Astrocyte of the spinal cord (primary cell): Measurements from ENCODE around the gene SIRT3.

Experiments used
- DNase-seq: peaks from one replicate; pipeline ENCODE4 v3.0.0; 2011; ENCODE audit warnings: low read depth, low spot score
- H3K4me3 ChIP-seq: 2 replicates; pipeline ENCODE4 v1.5.1; 2011; ENCODE audit warnings: low read depth, mild to moderate bottlenecking, low read length, moderate library complexity
- in situ Hi-C: cut with HindIII; loops from 2 replicates; pipeline ENCODE4 v1.10.0; 2017; ENCODE audit warnings: low sequenced_read_pairs
- TF ChIP-seq, protein P1 (sequence below): IDR thresholded peaks from 2 replicates; pipeline ENCODE4 v1.5.1; 2012; ENCODE audit warnings: low read depth, mild to moderate bottlenecking, low read length, inconsistent platforms

SIRT3 gene

DNA sequence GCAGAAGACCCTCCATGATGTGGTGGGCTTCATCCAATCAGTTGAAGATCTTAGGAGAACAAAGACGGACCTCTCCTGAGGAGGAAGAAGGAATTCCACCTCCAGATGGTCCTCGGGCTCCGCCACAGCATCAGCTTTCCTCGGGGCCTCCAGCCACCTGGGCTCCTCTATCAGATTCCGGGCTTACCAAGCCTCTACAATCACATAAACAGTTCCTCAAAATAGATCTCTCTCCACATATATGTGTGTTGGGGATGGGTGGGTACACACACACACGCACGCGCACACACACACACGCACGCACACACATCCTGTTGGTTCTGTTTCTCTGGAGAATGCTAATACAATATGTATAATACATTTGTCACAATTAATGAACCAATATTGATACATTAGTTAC is 23.3 kb upstream of the SIRT3 start:
- no peak overlapping the region for H3K4me3 ChIP-seq
- TF ChIP-seq, protein P1, sequence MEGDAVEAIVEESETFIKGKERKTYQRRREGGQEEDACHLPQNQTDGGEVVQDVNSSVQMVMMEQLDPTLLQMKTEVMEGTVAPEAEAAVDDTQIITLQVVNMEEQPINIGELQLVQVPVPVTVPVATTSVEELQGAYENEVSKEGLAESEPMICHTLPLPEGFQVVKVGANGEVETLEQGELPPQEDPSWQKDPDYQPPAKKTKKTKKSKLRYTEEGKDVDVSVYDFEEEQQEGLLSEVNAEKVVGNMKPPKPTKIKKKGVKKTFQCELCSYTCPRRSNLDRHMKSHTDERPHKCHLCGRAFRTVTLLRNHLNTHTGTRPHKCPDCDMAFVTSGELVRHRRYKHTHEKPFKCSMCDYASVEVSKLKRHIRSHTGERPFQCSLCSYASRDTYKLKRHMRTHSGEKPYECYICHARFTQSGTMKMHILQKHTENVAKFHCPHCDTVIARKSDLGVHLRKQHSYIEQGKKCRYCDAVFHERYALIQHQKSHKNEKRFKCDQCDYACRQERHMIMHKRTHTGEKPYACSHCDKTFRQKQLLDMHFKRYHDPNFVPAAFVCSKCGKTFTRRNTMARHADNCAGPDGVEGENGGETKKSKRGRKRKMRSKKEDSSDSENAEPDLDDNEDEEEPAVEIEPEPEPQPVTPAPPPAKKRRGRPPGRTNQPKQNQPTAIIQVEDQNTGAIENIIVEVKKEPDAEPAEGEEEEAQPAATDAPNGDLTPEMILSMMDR: no peak
- DNase-seq: no peak
- in situ Hi-C loops: no loop called here

DNA sequence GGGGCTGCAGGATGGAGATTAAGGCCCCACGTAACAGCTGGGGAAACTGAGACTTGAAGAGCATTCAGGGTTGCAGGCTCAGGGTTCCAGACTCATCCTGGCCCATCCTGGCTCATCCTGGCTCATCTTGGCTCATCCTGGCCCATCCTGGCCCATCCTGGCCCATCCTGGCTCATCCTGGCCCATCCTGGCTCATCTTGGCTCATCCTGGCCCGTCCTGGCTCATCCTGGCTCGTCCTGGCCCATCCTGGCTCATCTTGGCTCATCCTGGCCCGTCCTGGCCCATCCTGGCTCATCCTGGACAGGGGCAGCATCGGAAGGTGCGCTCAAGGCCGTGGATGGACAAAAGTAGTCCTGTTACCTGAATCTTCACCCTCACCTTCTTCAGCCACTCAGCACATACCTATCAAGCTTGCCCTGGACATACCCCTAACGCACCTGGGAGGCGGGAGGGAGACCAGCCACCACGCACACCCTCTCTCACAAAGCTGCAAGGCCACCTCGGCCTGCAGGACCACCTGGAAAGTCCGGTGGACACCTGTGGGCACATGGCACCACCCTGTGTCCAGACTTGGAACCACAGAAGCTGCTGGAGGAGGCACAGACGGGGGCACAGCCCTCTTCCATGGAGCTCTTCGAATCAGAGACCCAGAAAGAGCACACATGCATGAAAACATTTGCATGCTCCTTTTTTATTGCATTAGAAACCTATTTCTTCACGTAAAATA is 21.8 kb upstream of the SIRT3 start:
- no peak for DNase-seq
- no peak overlapping the region for H3K4me3 ChIP-seq
- in situ Hi-C loops: no loop called here
- TF ChIP-seq, protein P1: no peak

DNA sequence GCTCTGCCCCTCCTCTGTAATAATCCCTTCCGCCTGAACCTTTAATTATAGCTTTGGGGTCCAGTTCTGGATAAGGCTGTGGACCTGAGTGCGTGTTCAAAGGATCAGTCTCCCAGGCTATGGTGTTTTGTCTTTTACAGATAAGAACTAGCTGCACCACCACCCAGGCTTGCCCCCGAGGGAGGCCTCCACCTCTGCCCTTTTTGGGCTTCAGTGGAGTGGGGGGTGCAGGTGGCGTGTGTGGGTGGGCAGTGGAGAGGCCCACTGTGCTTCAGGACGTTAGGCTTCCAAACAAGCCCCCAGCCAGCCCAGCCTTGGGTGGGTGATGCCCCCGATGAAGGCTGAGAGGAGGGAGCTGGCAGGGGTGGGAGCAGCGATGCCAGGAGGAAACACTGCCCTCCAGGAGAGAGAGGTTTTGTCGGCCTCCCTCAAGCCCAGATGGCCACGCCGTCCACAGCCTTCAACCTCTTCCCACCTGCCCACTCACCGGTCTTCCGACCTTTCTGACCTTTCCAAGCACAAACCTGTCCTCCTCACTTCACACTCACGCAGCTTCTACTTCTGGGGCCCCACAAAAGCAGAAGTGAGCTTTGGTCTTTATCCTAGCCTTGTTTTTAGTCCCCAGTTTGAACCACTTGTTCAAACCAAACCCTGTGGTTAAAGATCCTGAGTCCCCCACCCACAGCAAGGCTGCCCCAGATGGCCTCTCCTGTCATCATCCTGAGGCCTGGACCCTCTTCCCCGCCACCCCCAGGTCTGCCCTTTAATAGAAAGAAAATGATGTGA is 21.0 kb upstream of the SIRT3 start:
- in situ Hi-C loops: no loop called here
- no peak for DNase-seq
- H3K4me3 ChIP-seq: no peak overlapping the region
- TF ChIP-seq, protein P1: no peak

DNA sequence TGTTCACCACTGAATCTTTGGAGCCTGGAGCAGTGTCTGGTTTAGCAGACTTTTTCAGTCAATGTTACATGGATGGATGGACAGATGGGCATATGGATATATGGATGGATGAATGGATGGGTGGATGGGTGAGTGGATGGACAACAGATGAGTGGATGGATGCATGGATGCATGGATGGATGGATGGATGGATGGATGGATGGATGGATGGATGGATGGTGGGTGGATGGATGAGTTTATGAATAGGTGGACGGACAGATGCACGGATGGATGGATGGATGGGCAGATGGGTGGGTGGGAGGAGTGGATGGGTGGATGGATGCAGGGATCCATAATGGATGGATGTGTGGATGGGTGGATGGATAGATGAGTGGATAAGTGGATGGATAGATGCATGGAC is 19.7 kb upstream of the SIRT3 start:
- no peak overlapping the region for H3K4me3 ChIP-seq
- in situ Hi-C loops: no loop called here
- DNase-seq: no peak
- TF ChIP-seq, protein P1: no peak

DNA sequence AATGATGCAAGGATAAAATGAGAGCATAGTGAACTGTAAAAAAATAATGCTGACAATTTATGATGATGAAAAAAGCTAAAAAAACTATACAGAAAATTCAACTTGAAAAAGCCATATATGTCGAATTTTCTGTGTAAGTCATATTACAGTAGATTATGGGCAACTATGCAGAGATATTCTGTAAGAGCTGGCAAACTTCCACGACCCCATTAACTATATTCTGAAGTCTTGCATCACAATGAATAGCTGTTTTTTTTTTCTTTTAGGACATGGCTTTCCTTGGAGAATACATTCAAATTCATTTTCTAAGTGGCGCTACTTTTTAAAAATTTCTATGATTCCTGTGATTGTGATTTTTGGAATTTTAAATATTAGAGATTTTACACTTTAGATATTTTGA is 19.0 kb upstream of the SIRT3 start:
- in situ Hi-C loops: no loop called here
- TF ChIP-seq, protein P1: no peak
- no peak overlapping the region for H3K4me3 ChIP-seq
- no peak for DNase-seq

DNA sequence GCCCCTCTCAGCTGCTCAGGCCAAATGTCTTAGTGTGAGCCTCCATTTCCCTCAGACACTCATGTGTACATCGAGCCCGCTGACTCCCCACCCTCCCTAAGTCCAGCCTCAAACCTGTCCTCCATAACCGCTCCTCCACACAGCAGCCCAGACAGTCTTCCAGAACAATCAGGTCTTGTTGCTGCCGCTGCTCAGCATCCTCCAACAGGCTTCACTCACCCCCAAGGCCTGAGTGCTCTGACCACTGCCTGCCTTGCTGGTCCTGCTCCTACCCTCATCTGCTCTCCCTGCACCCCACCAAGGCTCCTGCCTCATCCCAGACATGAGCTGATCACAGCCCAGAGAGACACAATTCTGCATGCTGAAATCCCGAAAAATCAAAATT is 17.7 kb upstream of the SIRT3 start:
- no peak for DNase-seq
- TF ChIP-seq, protein P1: no peak
- H3K4me3 ChIP-seq: no peak overlapping the region
- in situ Hi-C loops: no loop called here
